Cerebellar nuclear complex (tissue), 1 donor: ENCODE measurements around the gene KCMF1.

ENCODE experiments used
- DNase-seq, 2 experiments: peaks; one replicate each; lab custom pipeline; 2025; lab: John Stamatoyannopoulos, UW

KCMF1 gene

DNA sequence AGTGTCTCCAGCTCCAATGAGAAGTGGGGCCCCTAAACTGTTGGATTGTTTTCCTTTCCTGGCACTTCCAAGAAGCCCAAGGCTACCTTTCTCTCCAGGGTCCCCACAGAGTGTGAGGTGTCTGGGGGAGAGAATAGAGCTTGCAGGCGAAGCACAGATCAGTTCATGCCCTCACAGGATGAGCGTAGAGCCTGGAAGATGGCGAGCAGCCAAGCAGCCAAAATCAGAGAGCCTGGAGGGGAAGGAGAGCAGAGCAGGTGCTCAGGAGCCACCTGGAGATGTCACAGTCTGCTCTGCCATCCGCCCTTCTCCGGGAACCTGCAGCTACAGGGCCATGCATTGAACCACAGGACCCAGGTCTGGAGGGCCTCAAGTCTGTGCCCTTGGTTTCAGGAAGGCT lies 107.6 kb downstream of the KCMF1 start:
- DNase-seq = no peak

- DNase-seq = no peak
These were observed 112.1 kb downstream of the KCMF1 start for GRCh38 chr2:85083092-85083491.

- no peak for DNase-seq
These were observed 114.6 kb downstream of the KCMF1 start for GRCh38 chr2:85085563-85085962.

DNA sequence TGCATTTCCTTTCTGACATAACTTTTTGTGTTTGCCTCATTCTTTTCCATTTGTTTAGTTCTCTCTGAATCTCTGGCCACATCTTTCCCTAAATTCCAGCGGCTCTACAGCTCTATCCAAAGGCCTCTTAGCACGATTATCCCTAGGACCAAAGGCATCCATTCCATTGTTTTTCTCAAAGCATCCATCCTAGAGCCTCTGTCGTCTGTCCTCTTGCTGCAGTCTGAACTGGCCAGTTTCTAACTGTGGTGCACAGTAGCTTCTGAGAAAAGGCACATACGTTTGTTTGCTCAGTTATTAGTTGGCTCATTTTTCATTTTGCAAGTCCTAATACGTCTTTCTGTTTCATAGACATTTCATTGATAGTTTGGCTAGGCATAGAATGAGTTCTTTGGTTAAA lies 116.6 kb downstream of the KCMF1 start:
- DNase-seq = no peak

- no peak for DNase-seq
These were observed 118.0 kb downstream of the KCMF1 start for GRCh38 chr2:85088921-85089320.

GRCh38 chr2:85089585-85089984 lies 118.6 kb downstream of the KCMF1 start:
- peak in 1 of 2 experiments; percentile 8 for DNase-seq

GRCh38 chr2:85091838-85092237 lies 120.9 kb downstream of the KCMF1 start:
- no peak for DNase-seq

DNA sequence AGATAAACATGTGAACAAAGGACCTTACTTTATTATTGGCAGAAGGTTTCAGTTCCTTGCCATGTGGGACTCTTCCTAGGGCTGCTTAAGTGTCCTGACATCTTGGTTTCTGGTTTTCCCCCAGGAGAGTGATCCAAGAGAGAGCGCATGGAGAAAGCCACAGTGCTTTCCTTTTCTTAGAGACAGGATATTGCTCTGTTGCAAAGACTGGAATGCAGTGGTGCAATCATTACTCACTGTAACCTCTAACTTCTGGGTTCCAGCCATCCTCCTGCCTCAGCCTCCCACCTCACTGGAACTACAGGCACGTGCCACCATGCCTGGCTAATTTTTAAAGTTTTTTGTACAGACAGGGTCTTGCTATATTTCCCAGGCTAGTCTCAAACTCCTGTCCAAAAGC lies 124.1 kb downstream of the KCMF1 start:
- DNase-seq = no peak

DNA sequence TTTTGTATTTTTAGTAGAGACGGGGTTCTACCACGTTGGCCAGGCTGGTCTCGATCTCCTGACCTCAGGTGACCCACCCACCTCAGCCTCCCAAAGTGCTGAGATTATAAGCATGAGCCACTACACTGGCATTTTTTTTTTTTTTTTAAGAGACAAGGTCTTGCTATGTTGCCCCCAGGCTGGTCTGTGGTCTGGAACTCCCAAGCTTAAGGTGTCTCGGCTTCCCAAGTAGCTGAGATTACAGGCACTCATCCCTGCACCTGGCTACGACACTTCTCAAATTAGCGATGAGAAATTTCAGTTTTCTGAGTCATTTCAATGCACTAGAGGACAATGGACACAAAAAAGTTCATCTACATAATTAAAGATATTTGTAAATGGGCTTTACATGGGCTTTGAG lies 125.7 kb downstream of the KCMF1 start:
- no peak for DNase-seq

GRCh38 chr2:85104228-85104627 lies 133.3 kb downstream of the KCMF1 start:
- no peak for DNase-seq

- no peak for DNase-seq
These were observed 135.7 kb downstream of the KCMF1 start for GRCh38 chr2:85106489-85107180.
